ENCODE results near the gene MT1H.

Gene MT1H

DNA sequence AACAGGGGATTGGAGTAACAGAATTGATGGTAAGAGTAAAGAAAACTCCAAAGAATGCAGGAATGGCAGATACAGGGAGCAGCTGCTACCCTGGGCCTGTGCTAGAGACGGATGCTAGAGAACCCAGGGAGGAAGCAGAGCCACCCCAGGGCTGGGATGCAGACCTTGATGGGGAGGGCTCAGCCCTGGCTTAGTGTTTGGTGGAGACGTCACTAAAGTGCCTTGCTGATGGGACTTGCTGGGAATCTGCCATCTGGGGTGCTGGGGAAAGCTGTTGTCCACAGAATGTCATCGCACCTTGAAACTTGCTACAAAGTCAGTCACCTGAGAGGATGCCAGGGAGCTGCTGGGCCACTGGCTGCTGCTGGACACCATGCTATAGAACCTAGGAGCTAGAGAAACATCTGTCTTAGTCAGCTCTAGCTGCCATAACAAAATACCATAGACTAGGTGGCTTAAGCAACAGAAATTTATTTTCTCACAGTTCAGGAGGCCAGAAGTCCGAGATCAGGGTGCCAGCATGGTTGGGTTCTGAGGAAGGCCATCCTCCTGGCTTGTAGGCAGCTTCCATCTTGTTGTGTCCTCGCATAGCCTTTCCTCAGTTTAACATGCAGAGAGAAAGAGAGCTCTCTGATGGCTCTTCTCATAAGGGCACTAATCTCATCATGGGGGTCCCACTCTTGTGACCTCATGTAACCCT lies 28.0 kb downstream of the MT1H start:
- Histone ChIP-seq H3K4me1 (ENCODE audit: control insufficient read depth in 5 of 5, insufficient read depth in 5 of 5, low read length in 5 of 5) (peaks cover 0 to 8% (median 0%) of the 10 kb centered on the region in 5 donors), H3K36me3 (ENCODE audit: control insufficient read depth in 5 of 5, insufficient read depth in 5 of 5, low read length in 5 of 5) (no peaks in the 10 kb centered on the region), H3K9me3 (ENCODE audit: control insufficient read depth in 5 of 5, low read length in 5 of 5) (peaks cover 0 to 6% (median 0%) of the 10 kb centered on the region in 5 donors), H3K9ac (ENCODE audit: low read length in 5 of 5) (no peak overlapping the region), H3K4me3 (ENCODE audit: low read depth in 1 of 5, low read length in 5 of 5) (no peak overlapping the region), H3K27ac (ENCODE audit: low read depth, low read length) (no peak overlapping the region), H3K27me3 (ENCODE audit: control insufficient read depth in 5 of 5, insufficient read depth in 4 of 5, low read length in 5 of 5) (no peaks in the 10 kb centered on the region)

DNA sequence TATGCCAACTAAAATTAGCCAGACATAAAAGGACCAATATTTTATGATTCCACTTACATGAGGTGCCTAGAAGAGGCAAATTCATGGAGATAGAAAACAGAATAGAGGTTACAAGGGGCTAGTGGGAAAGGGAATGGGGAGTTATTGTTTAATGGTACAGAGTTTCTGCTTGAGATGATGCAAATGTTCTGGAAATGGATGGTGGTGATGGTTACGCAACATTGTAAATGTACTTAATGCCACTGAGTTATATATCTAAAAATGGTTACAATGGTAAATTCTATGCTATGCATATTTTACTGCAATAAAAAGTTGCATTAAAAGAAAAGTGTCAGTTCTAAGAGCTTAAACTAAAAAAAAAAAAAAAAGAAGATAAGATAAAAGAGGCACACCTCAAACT lies 30.6 kb downstream of the MT1H start:
- Histone ChIP-seq H3K9me3 (ENCODE audit: control insufficient read depth in 5 of 5, low read length in 5 of 5) (peaks cover 0 to 6% (median 0%) of the 10 kb centered on the region in 5 donors), H3K9ac (ENCODE audit: low read length in 5 of 5) (no peak overlapping the region)

DNA sequence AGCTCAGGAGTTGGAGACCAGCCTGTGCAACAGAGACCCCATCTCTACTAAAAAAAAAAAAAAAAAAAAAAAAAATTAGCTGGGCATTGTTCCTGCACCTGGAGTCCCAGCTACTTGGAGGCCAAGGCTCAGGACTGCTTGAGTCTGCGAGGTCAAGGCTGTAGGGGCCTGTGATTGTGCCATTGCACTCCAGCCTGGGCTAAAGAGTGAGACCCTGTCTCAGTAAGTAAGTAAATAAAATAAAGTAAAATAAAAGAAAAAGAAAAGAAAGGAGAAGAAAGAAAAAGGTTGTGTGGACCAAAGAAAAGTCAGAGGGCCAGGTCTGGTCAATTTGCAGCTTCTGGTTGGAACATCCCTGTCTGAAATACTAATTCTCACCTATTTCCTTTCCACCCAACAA lies 31.0 kb downstream of the MT1H start:
- peaks cover 0 to 6% (median 0%) of the 10 kb centered on the region in 5 donors for H3K9me3 ChIP-seq (ENCODE audit: control insufficient read depth in 5 of 5, low read length in 5 of 5)
- no peak overlapping the region for H3K27ac ChIP-seq (ENCODE audit: low read depth, low read length)
- H3K36me3 ChIP-seq (ENCODE audit: control insufficient read depth in 5 of 5, insufficient read depth in 5 of 5, low read length in 5 of 5) = no peaks in the 10 kb centered on the region
- no peak overlapping the region for H3K9ac ChIP-seq (ENCODE audit: low read length in 5 of 5)
- H3K27me3 ChIP-seq (ENCODE audit: control insufficient read depth in 5 of 5, insufficient read depth in 4 of 5, low read length in 5 of 5) = no peaks in the 10 kb centered on the region
- peaks cover 0 to 8% (median 0%) of the 10 kb centered on the region in 5 donors for H3K4me1 ChIP-seq (ENCODE audit: control insufficient read depth in 5 of 5, insufficient read depth in 5 of 5, low read length in 5 of 5)
- H3K4me3 ChIP-seq (ENCODE audit: low read depth in 1 of 5, low read length in 5 of 5) = no peak overlapping the region

More for the DNA sequence above, 30.6 kb downstream of the MT1H start:
- Histone ChIP-seq H3K4me3 (ENCODE audit: low read depth in 1 of 5, low read length in 5 of 5) (no peak overlapping the region), H3K27ac (ENCODE audit: low read depth, low read length) (no peak overlapping the region), H3K4me1 (ENCODE audit: control insufficient read depth in 5 of 5, insufficient read depth in 5 of 5, low read length in 5 of 5) (peaks cover 0 to 8% (median 0%) of the 10 kb centered on the region in 5 donors), H3K36me3 (ENCODE audit: control insufficient read depth in 5 of 5, insufficient read depth in 5 of 5, low read length in 5 of 5) (no peaks in the 10 kb centered on the region), H3K27me3 (ENCODE audit: control insufficient read depth in 5 of 5, insufficient read depth in 4 of 5, low read length in 5 of 5) (no peaks in the 10 kb centered on the region)

DNA sequence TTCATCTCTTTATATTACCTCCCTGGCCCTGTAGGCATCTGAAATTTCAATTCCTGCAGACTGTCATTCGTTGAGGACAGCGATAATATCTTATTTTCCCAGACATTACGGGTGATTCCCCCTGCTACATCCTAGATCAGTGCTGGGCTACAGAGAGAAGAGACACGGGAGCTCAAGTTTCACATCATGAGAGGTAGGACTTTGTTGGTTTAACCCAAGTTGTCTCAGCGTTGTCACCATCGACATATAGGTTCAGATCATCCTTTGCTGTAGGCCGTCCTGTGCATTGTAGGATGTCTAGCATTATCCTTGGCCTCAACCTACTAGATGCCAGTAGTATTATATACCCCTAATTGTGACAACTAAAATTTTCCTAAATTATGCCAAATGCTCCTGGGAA lies 31.9 kb downstream of the MT1H start:
- Histone ChIP-seq H3K27ac (ENCODE audit: low read depth, low read length) (no peak overlapping the region), H3K4me1 (ENCODE audit: control insufficient read depth in 5 of 5, insufficient read depth in 5 of 5, low read length in 5 of 5) (peaks cover 0 to 8% (median 0%) of the 10 kb centered on the region in 5 donors), H3K9me3 (ENCODE audit: control insufficient read depth in 5 of 5, low read length in 5 of 5) (peaks cover 0 to 6% (median 0%) of the 10 kb centered on the region in 5 donors), H3K36me3 (ENCODE audit: control insufficient read depth in 5 of 5, insufficient read depth in 5 of 5, low read length in 5 of 5) (no peaks in the 10 kb centered on the region), H3K27me3 (ENCODE audit: control insufficient read depth in 5 of 5, insufficient read depth in 4 of 5, low read length in 5 of 5) (no peaks in the 10 kb centered on the region), H3K9ac (ENCODE audit: low read length in 5 of 5) (no peak overlapping the region), H3K4me3 (ENCODE audit: low read depth in 1 of 5, low read length in 5 of 5) (no peak overlapping the region)

DNA sequence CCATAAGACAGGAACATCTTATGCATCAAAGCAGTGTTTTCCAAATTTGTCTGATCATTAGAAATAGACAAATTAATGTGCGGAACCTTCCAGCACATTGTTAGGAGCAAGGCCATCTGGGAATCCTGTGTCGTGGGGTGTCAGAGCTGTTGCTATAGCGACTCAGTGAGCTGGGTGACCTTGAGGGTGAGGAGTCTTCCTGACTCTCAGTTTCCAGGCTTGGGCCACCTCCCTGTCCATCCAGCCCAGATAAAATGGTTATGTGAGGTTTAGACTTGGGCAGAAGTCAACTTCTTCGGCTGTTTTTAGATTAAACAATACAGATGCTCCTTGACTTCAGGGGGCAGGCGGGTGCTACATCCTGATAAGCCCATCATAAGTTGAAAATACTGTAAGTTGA lies 33.2 kb downstream of the MT1H start:
- H3K36me3 ChIP-seq (ENCODE audit: control insufficient read depth in 5 of 5, insufficient read depth in 5 of 5, low read length in 5 of 5) = no peaks in the 10 kb centered on the region
- H3K9me3 ChIP-seq (ENCODE audit: control insufficient read depth in 5 of 5, low read length in 5 of 5) = peaks cover 0 to under 1% (median 0%) of the 10 kb centered on the region in 5 donors
- no peaks in the 10 kb centered on the region for H3K27me3 ChIP-seq (ENCODE audit: control insufficient read depth in 5 of 5, insufficient read depth in 4 of 5, low read length in 5 of 5)
- no peak overlapping the region for H3K9ac ChIP-seq (ENCODE audit: low read length in 5 of 5)
- H3K4me3 ChIP-seq (ENCODE audit: low read depth in 1 of 5, low read length in 5 of 5) = no peak overlapping the region
- H3K4me1 ChIP-seq (ENCODE audit: control insufficient read depth in 5 of 5, insufficient read depth in 5 of 5, low read length in 5 of 5) = peaks cover 0 to 8% (median 0%) of the 10 kb centered on the region in 5 donors
- H3K27ac ChIP-seq (ENCODE audit: low read depth, low read length) = no peak overlapping the region

DNA sequence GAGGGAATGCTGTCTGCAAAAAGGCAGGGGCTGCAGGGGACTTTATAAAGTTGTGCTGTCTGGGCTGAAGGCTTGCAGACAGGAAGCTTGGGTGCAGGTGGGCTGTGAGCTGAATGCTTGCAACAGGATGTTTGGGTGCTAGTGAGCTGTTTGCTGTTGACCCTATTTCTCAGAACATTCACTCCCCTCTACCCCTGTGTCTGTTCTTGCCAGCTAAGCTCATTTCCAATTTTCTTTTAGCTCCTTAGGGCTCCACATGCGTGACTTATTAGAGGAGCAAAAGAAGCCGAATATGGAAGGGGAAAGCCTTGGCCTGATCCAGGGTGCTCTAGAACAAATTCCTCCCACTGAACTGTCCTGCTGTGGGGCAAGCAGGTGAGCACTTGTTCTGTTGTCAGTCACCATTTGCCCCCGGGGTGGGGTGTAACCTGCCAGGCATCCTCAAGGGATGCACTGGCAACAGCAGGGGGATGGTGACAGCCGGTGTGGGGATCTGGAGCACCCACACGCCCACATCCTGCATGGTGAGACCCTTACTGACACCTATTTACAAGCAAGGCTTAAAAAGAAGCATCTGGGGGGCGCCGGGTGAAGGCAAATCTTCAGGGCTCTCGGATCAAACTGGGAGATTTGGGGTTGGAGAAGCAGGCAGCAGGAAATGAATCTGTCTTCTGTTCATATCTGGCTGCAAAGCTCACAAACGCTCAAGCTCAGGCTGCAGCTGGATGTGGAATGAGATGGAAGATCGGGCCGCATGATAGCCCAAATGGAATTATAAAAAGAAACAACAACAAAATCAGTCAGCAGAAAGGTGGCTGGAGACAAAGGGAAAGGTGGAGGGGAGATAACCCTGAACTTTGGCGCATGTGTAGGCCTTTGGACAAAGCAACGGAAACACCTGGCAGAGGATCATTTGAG lies 39.2 kb downstream of the MT1H start:
- no peak overlapping the region for H3K4me3 ChIP-seq (ENCODE audit: low read depth in 1 of 5, low read length in 5 of 5)
- no peaks in the 10 kb centered on the region for H3K9me3 ChIP-seq (ENCODE audit: control insufficient read depth in 5 of 5, low read length in 5 of 5)

DNA sequence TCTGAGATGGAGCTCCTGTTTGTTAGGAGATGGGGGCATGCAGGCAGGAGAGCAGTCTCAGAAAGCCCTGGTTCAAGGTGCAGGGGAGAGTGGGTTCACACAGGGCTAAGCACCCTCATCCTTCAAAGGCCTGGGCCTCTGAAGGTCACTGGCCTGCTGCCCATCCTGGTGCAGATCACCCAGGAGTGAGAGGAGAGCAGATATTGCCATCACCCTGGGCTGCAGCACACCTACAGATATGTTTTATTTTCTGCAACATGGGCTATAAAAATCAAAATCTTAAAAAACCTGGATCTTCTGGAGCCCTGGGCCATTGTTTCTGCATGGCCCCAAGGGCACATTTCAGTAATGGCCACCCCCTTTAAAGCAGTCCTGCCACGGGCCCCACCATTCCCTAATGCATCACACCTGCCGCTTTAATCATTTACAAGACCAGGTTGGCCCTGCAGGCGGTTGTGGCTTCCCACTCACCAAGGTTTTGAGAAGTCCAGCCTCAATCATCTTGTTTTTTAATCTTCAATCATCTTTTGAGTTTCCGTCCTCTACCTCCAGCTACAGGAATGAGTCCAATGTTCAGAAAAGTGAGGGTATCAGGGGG lies 39.9 kb downstream of the MT1H start:
- no peaks in the 10 kb centered on the region for H3K9me3 ChIP-seq (ENCODE audit: control insufficient read depth in 5 of 5, low read length in 5 of 5)
- no peak overlapping the region for H3K4me3 ChIP-seq (ENCODE audit: low read depth in 1 of 5, low read length in 5 of 5)
- H3K36me3 ChIP-seq (ENCODE audit: control insufficient read depth in 5 of 5, insufficient read depth in 5 of 5, low read length in 5 of 5) = no peaks in the 10 kb centered on the region
- H3K27ac ChIP-seq (ENCODE audit: low read depth, low read length) = no peak overlapping the region
- no peaks in the 10 kb centered on the region for H3K27me3 ChIP-seq (ENCODE audit: control insufficient read depth in 5 of 5, insufficient read depth in 4 of 5, low read length in 5 of 5)
- H3K9ac ChIP-seq (ENCODE audit: low read length in 5 of 5) = no peak overlapping the region
- H3K4me1 ChIP-seq (ENCODE audit: control insufficient read depth in 5 of 5, insufficient read depth in 5 of 5, low read length in 5 of 5) = no peaks in the 10 kb centered on the region

More for the DNA sequence above, 39.2 kb downstream of the MT1H start:
- H3K27me3 ChIP-seq (ENCODE audit: control insufficient read depth in 5 of 5, insufficient read depth in 4 of 5, low read length in 5 of 5) = no peaks in the 10 kb centered on the region
- H3K4me1 ChIP-seq (ENCODE audit: control insufficient read depth in 5 of 5, insufficient read depth in 5 of 5, low read length in 5 of 5) = no peaks in the 10 kb centered on the region
- no peaks in the 10 kb centered on the region for H3K36me3 ChIP-seq (ENCODE audit: control insufficient read depth in 5 of 5, insufficient read depth in 5 of 5, low read length in 5 of 5)
- no peak overlapping the region for H3K27ac ChIP-seq (ENCODE audit: low read depth, low read length)
- H3K9ac ChIP-seq (ENCODE audit: low read length in 5 of 5) = no peak overlapping the region

DNA sequence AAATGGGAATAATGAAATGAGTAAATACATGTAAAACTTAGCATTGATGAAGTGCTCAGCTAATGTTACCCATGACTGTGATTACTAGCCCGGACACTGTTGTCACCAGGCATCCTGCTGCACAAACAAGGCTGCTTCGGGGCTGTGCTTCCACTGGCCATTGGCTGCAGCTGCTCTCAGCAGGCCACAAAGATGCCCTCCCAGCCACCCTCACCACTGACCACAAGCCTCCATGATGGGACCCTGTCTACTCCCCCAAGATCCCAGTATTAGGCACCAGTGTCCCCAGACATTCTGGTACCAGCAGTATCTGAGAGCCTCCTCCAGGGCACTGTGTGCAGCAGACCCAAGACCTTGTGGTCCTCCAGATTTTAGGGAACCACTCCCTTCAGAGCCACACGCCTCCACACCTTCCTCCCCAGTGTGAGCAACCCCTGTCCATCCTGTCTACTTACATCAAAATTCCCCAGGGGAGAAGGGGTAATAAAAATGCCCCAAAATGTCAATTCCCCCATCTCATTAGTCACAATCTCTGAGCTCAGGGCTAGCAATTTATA lies 40.6 kb downstream of the MT1H start:
- no peaks in the 10 kb centered on the region for H3K4me1 ChIP-seq (ENCODE audit: control insufficient read depth in 5 of 5, insufficient read depth in 5 of 5, low read length in 5 of 5)
- H3K36me3 ChIP-seq (ENCODE audit: control insufficient read depth in 5 of 5, insufficient read depth in 5 of 5, low read length in 5 of 5) = no peaks in the 10 kb centered on the region
- no peaks in the 10 kb centered on the region for H3K9me3 ChIP-seq (ENCODE audit: control insufficient read depth in 5 of 5, low read length in 5 of 5)
- no peak overlapping the region for H3K4me3 ChIP-seq (ENCODE audit: low read depth in 1 of 5, low read length in 5 of 5)
- H3K27me3 ChIP-seq (ENCODE audit: control insufficient read depth in 5 of 5, insufficient read depth in 4 of 5, low read length in 5 of 5) = no peaks in the 10 kb centered on the region
- H3K9ac ChIP-seq (ENCODE audit: low read length in 5 of 5) = no peak overlapping the region
- H3K27ac ChIP-seq (ENCODE audit: low read depth, low read length) = no peak overlapping the region

DNA sequence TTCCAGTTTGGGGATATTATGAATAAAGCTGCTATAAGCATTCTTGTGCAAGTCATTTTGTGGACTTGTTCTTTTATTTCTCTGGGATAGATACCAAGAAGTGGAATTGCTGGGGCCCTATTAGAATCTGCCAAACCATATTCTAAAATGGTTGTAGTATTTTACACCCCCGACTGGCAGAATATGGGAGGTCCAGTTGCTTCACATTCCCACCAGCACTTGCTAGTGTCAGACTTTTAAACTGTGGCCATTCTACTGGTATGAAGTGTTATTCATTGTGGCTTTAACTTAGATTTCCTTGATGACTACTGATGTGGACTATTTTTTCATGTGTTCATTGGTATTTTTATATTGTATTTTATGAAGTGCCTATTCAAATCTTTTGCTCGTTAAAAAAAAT lies 42.2 kb downstream of the MT1H start:
- Histone ChIP-seq H3K27ac (ENCODE audit: low read depth, low read length) (no peak overlapping the region), H3K4me1 (ENCODE audit: control insufficient read depth in 5 of 5, insufficient read depth in 5 of 5, low read length in 5 of 5) (no peaks in the 10 kb centered on the region), H3K27me3 (ENCODE audit: control insufficient read depth in 5 of 5, insufficient read depth in 4 of 5, low read length in 5 of 5) (no peaks in the 10 kb centered on the region), H3K9me3 (ENCODE audit: control insufficient read depth in 5 of 5, low read length in 5 of 5) (no peaks in the 10 kb centered on the region), H3K36me3 (ENCODE audit: control insufficient read depth in 5 of 5, insufficient read depth in 5 of 5, low read length in 5 of 5) (no peaks in the 10 kb centered on the region), H3K9ac (ENCODE audit: low read length in 5 of 5) (no peak overlapping the region), H3K4me3 (ENCODE audit: low read depth in 1 of 5, low read length in 5 of 5) (no peak overlapping the region)
